HepG2 (cell line): ENCODE data around the gene IARS2. TPM values are rescaled to one million over a fixed set of nuclear protein-coding genes. Genes with fewer than 3 reads are reported as not detected.

Source experiments
- AHR ChIP-seq: IDR thresholded peaks from 2 replicates; pipeline ENCODE4 v1.6.1; 2018; ENCODE audit warnings: missing genetic modification reagents, missing compliant biosample characterization
- ATRX ChIP-seq: sonication (generic); formaldehyde crosslinking; IDR thresholded peaks from 2 replicates; pipeline ENCODE4 v1.4.0; 2020; ENCODE audit warnings: missing genetic modification reagents, borderline replicate concordance
- CBX1 ChIP-seq: IDR thresholded peaks from one replicate; pipeline ENCODE4 v1.6.1; 2016; ENCODE audit warnings: antibody characterized with exemption, low read depth
- DR1 ChIP-seq: sonication (generic); formaldehyde crosslinking; IDR thresholded peaks from 2 replicates; pipeline ENCODE4 v1.8.0; 2021; ENCODE audit warnings: mild to moderate bottlenecking, missing genetic modification reagents, inconsistent platforms
- JUN ChIP-seq: sonication (generic); formaldehyde crosslinking; IDR thresholded peaks from 2 replicates; pipeline ENCODE4 v1.4.0; 2020; ENCODE audit warnings: mild to moderate bottlenecking, missing genetic modification reagents
- KDM3A ChIP-seq: IDR thresholded peaks from 2 replicates; pipeline ENCODE4 v1.6.1; 2018; ENCODE audit warnings: low read depth, missing compliant biosample characterization
- KLF13 ChIP-seq: sonication (generic); formaldehyde crosslinking; IDR thresholded peaks from 2 replicates; pipeline ENCODE4 v1.4.0; 2020; ENCODE audit warnings: mild to moderate bottlenecking, missing genetic modification reagents
- RBM39 ChIP-seq: fragments of 200-400 bp; formaldehyde crosslinking; IDR thresholded peaks from one replicate; pipeline ENCODE4 v1.6.1; 2018; ENCODE audit warnings: antibody characterized with exemption, mild to moderate bottlenecking, low read depth, low read length; ENCODE audit not compliant: poor library complexity, severe bottlenecking
- SPEN ChIP-seq: sonication (generic); formaldehyde crosslinking; IDR thresholded peaks from 2 replicates; pipeline ENCODE4 v1.5.1; 2020; ENCODE audit warnings: low read depth, mild to moderate bottlenecking, missing genetic modification reagents
- ZBTB7B ChIP-seq: sonication (generic); formaldehyde crosslinking; IDR thresholded peaks from 2 replicates; pipeline ENCODE4 v1.4.0; 2020; ENCODE audit warnings: missing genetic modification reagents
- ZNF546 ChIP-seq: sonication (generic); formaldehyde crosslinking; conservative IDR thresholded peaks from 2 replicates; pipeline ENCODE4 v1.8.1; 2023; ENCODE audit warnings: mild to moderate bottlenecking, missing genetic modification reagents
- ZSCAN21 ChIP-seq: sonication (generic); formaldehyde crosslinking; IDR thresholded peaks from 2 replicates; pipeline ENCODE4 v1.8.0; 2022; ENCODE audit warnings: mild to moderate bottlenecking, missing genetic modification reagents, moderate library complexity, borderline replicate concordance
- ZSCAN30 ChIP-seq: sonication (generic); formaldehyde crosslinking; IDR thresholded peaks from 2 replicates; pipeline ENCODE4 v1.5.0; 2020; ENCODE audit warnings: mild to moderate bottlenecking, missing genetic modification reagents
- polyA plus RNA-seq, 8 experiments: library from polyadenylated mRNA; depleted of rRNA in 3 of 8; stranded (reverse) in 7 of 8; unstranded in 1 of 8; fragments of >200 nt; fragmentation: Illumina TruSeq in 4 of 8; extraction: Trizol in 4 of 8; gene quantifications; 2 replicates each; pipeline versions ENCODE4 v1.2.1 to v1.2.3, GENCODE V29; 2011 to 2016; ENCODE audit warnings: low read depth in 4 of 8, missing spikeins in 1 of 8, mixed read lengths in 1 of 8; ENCODE audit not compliant: insufficient read depth in 1 of 8
- total RNA-seq, 5 experiments: library from RNA; depleted of rRNA; stranded (reverse); fragments of >200 nt; fragmentation: Illumina TruSeq; extraction: Trizol; gene quantifications; 2 replicates each; pipeline ENCODE4 v1.2.3, GENCODE V29; 2016; ENCODE audit warnings: low read depth in 1 of 5
- TF ChIP-seq, protein P1 (sequence below): sonication (generic); formaldehyde crosslinking; IDR thresholded peaks from 2 replicates; pipeline ENCODE4 v1.4.0; 2020; ENCODE audit warnings: missing genetic modification reagents
- TF ChIP-seq, protein P2 (sequence below), 2 experiments: IDR thresholded peaks; 2 replicates each; pipeline ENCODE4 v1.6.1; 2011 to 2012; ENCODE audit warnings: low read length in 2 of 2, borderline replicate concordance in 1 of 2, low read depth in 1 of 2, mild to moderate bottlenecking in 1 of 2, moderate library complexity in 1 of 2
- TF ChIP-seq, protein P3 (sequence below): IDR thresholded peaks from 2 replicates; pipeline ENCODE4 v1.6.1; 2016; ENCODE audit warnings: missing genetic modification reagents, missing compliant biosample characterization
- TF ChIP-seq, protein P4 (sequence below): sonication (generic); IDR thresholded peaks from 2 replicates; pipeline ENCODE4 v1.6.1; 2016; ENCODE audit warnings: low read depth, borderline replicate concordance
- TF ChIP-seq, protein P5 (sequence below): IDR thresholded peaks from 2 replicates; pipeline ENCODE4 v1.6.1; 2016; ENCODE audit warnings: low read depth
- TF ChIP-seq, protein P6 (sequence below): IDR thresholded peaks from 2 replicates; pipeline ENCODE4 v1.6.1; 2016

Gene IARS2
- total and polyA plus RNA-seq, 2 of the 13 experiments (the other 11 are each of a cell fraction or from before 2014, with no cell fraction given), result 28.6 to 122 TPM

DNA sequence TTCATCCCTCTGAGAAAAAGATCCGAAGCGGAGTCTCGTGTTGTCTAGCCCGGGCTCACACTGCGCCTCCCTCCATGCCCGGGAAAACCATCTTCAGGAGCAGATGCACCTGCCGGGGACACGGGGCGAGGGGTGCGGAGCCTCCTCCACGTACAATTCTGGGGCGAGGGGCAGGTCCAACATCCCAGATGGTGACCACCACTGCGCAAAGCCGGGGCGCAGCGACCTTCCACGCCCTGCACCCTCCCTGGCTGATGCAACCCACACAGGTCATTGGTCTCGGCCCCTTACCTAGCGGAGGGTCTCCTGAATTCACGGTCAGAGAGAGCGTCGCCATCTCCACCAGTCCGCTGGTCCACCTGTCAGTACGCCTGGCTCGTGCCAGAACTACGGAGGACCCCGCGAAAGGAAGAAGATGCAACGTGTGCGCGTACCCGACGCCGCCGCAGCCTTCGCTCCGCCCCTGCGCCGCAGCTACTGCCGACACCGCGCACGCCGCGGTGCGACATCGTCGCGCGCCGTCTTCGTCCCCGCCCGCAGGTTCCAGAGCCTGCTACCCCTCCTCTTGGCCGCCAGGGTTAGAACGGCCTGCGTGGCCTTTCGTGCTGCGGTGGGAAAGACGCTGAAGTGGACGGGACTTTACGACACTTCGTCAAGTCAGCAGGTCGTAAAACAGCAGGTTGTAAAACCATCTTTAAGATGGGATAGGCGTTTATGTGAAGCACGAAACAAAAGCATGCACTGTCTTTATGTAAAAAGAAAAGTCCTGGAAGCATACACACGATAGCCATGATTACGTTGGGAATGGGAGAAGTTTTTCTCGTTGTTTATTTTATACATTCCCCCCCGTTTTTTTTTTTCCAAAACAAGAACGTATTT is 47.6 kb upstream of the IARS2 start, which contains the start of gene EPRS1 (continued):
- TF ChIP-seq, protein P1, sequence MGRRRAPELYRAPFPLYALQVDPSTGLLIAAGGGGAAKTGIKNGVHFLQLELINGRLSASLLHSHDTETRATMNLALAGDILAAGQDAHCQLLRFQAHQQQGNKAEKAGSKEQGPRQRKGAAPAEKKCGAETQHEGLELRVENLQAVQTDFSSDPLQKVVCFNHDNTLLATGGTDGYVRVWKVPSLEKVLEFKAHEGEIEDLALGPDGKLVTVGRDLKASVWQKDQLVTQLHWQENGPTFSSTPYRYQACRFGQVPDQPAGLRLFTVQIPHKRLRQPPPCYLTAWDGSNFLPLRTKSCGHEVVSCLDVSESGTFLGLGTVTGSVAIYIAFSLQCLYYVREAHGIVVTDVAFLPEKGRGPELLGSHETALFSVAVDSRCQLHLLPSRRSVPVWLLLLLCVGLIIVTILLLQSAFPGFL (CRISPR knock-in tag), result no peak
- TF ChIP-seq, protein P2, sequence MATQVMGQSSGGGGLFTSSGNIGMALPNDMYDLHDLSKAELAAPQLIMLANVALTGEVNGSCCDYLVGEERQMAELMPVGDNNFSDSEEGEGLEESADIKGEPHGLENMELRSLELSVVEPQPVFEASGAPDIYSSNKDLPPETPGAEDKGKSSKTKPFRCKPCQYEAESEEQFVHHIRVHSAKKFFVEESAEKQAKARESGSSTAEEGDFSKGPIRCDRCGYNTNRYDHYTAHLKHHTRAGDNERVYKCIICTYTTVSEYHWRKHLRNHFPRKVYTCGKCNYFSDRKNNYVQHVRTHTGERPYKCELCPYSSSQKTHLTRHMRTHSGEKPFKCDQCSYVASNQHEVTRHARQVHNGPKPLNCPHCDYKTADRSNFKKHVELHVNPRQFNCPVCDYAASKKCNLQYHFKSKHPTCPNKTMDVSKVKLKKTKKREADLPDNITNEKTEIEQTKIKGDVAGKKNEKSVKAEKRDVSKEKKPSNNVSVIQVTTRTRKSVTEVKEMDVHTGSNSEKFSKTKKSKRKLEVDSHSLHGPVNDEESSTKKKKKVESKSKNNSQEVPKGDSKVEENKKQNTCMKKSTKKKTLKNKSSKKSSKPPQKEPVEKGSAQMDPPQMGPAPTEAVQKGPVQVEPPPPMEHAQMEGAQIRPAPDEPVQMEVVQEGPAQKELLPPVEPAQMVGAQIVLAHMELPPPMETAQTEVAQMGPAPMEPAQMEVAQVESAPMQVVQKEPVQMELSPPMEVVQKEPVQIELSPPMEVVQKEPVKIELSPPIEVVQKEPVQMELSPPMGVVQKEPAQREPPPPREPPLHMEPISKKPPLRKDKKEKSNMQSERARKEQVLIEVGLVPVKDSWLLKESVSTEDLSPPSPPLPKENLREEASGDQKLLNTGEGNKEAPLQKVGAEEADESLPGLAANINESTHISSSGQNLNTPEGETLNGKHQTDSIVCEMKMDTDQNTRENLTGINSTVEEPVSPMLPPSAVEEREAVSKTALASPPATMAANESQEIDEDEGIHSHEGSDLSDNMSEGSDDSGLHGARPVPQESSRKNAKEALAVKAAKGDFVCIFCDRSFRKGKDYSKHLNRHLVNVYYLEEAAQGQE (IDR thresholded peaks at IDR 0.05; ENCODE audit: borderline replicate concordance in 1 of 2, low read depth in 1 of 2, low read length in 2 of 2), result no peak; a peak in 1 of 4 replicates
- TF ChIP-seq AHR (CRISPR knock-in tag) (peak; percentile 50; the same call in 1 of the 2 replicates), ZNF546 (CRISPR knock-in tag) (no peak), ZSCAN30 (CRISPR knock-in tag) (no peak; the same call in 1 of the 2 replicates), KLF13 (CRISPR knock-in tag) (no peak), ATRX (CRISPR knock-in tag) (no peak), ZSCAN21 (CRISPR knock-in tag) (0 out of 2 replicates have a peak, but pooled peaks have one; percentile 75), JUN (CRISPR knock-in tag) (no peak), RBM39 (peak; percentile 51), CBX1 (peak; percentile 63), ZBTB7B (peak; percentile 63; the same call in 1 of the 2 replicates), DR1 (CRISPR knock-in tag) (peak; percentile 88), SPEN (CRISPR knock-in tag) (peak; percentile 98), KDM3A (CRISPR knock-in tag) (peak; percentile 83; the same call in 1 of the 2 replicates)
- TF ChIP-seq, protein P3, sequence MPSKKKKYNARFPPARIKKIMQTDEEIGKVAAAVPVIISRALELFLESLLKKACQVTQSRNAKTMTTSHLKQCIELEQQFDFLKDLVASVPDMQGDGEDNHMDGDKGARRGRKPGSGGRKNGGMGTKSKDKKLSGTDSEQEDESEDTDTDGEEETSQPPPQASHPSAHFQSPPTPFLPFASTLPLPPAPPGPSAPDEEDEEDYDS (CRISPR knock-in tag), result peak; percentile 85
- TF ChIP-seq, protein P4, sequence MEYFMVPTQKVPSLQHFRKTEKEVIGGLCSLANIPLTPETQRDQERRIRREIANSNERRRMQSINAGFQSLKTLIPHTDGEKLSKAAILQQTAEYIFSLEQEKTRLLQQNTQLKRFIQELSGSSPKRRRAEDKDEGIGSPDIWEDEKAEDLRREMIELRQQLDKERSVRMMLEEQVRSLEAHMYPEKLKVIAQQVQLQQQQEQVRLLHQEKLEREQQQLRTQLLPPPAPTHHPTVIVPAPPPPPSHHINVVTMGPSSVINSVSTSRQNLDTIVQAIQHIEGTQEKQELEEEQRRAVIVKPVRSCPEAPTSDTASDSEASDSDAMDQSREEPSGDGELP, result peak; percentile 33; the same call in 1 of the 2 replicates
- TF ChIP-seq, protein P5, sequence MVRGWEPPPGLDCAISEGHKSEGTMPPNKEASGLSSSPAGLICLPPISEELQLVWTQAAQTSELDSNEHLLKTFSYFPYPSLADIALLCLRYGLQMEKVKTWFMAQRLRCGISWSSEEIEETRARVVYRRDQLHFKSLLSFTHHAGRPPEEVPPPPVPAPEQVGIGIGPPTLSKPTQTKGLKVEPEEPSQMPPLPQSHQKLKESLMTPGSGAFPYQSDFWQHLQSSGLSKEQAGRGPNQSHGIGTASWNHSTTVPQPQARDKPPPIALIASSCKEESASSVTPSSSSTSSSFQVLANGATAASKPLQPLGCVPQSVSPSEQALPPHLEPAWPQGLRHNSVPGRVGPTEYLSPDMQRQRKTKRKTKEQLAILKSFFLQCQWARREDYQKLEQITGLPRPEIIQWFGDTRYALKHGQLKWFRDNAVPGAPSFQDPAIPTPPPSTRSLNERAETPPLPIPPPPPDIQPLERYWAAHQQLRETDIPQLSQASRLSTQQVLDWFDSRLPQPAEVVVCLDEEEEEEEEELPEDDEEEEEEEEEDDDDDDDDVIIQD, result peak; percentile 94
- TF ChIP-seq, protein P6, sequence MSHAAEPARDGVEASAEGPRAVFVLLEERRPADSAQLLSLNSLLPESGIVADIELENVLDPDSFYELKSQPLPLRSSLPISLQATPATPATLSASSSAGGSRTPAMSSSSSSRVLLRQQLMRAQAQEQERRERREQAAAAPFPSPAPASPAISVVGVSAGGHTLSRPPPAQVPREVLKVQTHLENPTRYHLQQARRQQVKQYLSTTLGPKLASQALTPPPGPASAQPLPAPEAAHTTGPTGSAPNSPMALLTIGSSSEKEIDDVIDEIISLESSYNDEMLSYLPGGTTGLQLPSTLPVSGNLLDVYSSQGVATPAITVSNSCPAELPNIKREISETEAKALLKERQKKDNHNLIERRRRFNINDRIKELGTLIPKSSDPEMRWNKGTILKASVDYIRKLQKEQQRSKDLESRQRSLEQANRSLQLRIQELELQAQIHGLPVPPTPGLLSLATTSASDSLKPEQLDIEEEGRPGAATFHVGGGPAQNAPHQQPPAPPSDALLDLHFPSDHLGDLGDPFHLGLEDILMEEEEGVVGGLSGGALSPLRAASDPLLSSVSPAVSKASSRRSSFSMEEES (CRISPR knock-in tag), result peak; percentile 49; the same call in 1 of the 2 replicates
